HepG2 (cell line): ENCODE data around the gene SERPINF2. TPM values are rescaled to one million over a fixed set of nuclear protein-coding genes. Genes with fewer than 3 reads are reported as not detected.

Experiments used
- ATF2 ChIP-seq: sonication (generic); formaldehyde crosslinking; IDR thresholded peaks from 2 replicates; pipeline ENCODE4 v1.4.0; 2020; ENCODE audit warnings: missing genetic modification reagents
- FOXA3 ChIP-seq: IDR thresholded peaks from 2 replicates; pipeline ENCODE4 v1.6.1; 2016; ENCODE audit warnings: missing genetic modification reagents, missing compliant biosample characterization
- HNF1A ChIP-seq, 2 experiments: sonication (generic) in 1 of 2; formaldehyde crosslinking in 1 of 2; IDR thresholded peaks; 2 replicates each; pipeline versions ENCODE4 v1.4.0 to v1.6.1; 2016 to 2020; ENCODE audit warnings: borderline replicate concordance in 1 of 2, low read depth in 1 of 2, mild to moderate bottlenecking in 1 of 2, missing genetic modification reagents in 1 of 2
- IRX3 ChIP-seq: sonication (generic); formaldehyde crosslinking; IDR thresholded peaks from 2 replicates; pipeline ENCODE4 v1.8.1; 2023; ENCODE audit warnings: mild to moderate bottlenecking, low read depth, missing genetic modification reagents, borderline replicate concordance
- KDM1A ChIP-seq: IDR thresholded peaks from 2 replicates; pipeline ENCODE4 v1.6.1; 2016; ENCODE audit warnings: missing compliant biosample characterization
- MTF2 ChIP-seq: sonication (generic); formaldehyde crosslinking; IDR thresholded peaks from 2 replicates; pipeline ENCODE4 v1.5.0; 2020; ENCODE audit warnings: missing genetic modification reagents, borderline replicate concordance
- MZF1 ChIP-seq: sonication (generic); formaldehyde crosslinking; IDR thresholded peaks from 2 replicates; pipeline ENCODE4 v1.8.1; 2023; ENCODE audit warnings: mild to moderate bottlenecking, missing genetic modification reagents, borderline replicate concordance
- RFX1 ChIP-seq: fragments of 450-650 bp; IDR thresholded peaks from 2 replicates; pipeline ENCODE4 v1.6.1; 2017
- SIN3B ChIP-seq: fragments of 150-350 bp; IDR thresholded peaks from 2 replicates; pipeline ENCODE4 v1.6.1; 2014; ENCODE audit warnings: low read length
- SNRNP70 ChIP-seq: fragments of 200-400 bp; formaldehyde crosslinking; IDR thresholded peaks from 2 replicates; pipeline ENCODE4 v1.6.1; 2017; ENCODE audit warnings: mild to moderate bottlenecking, low read depth, low read length, moderate library complexity
- ZBTB20 ChIP-seq: sonication (generic); formaldehyde crosslinking; IDR thresholded peaks from 2 replicates; pipeline ENCODE4 v1.8.1; 2023; ENCODE audit warnings: missing genetic modification reagents, low read depth, mild to moderate bottlenecking, borderline replicate concordance
- ZBTB7B ChIP-seq: sonication (generic); formaldehyde crosslinking; IDR thresholded peaks from 2 replicates; pipeline ENCODE4 v1.4.0; 2020; ENCODE audit warnings: missing genetic modification reagents
- ZNF513 ChIP-seq: sonication (generic); formaldehyde crosslinking; conservative IDR thresholded peaks from 2 replicates; pipeline ENCODE4 v1.5.0; 2020; ENCODE audit warnings: missing genetic modification reagents
- ZNF550 ChIP-seq: sonication (generic); formaldehyde crosslinking; IDR thresholded peaks from 2 replicates; pipeline ENCODE4 v1.4.0; 2020; ENCODE audit warnings: mild to moderate bottlenecking, missing genetic modification reagents, borderline replicate concordance
- ZNF556 ChIP-seq: sonication (generic); formaldehyde crosslinking; IDR thresholded peaks from 2 replicates; pipeline ENCODE4 v1.4.0; 2020; ENCODE audit warnings: mild to moderate bottlenecking, missing genetic modification reagents, borderline replicate concordance
- polyA plus RNA-seq, 8 experiments: library from polyadenylated mRNA; depleted of rRNA in 3 of 8; stranded (reverse) in 7 of 8; unstranded in 1 of 8; fragments of >200 nt; fragmentation: Illumina TruSeq in 4 of 8; extraction: Trizol in 4 of 8; gene quantifications; 2 replicates each; pipeline versions ENCODE4 v1.2.1 to v1.2.3, GENCODE V29; 2011 to 2016; ENCODE audit warnings: low read depth in 4 of 8, missing spikeins in 1 of 8, mixed read lengths in 1 of 8; ENCODE audit not compliant: insufficient read depth in 1 of 8
- total RNA-seq, 5 experiments: library from RNA; depleted of rRNA; stranded (reverse); fragments of >200 nt; fragmentation: Illumina TruSeq; extraction: Trizol; gene quantifications; 2 replicates each; pipeline ENCODE4 v1.2.3, GENCODE V29; 2016; ENCODE audit warnings: low read depth in 1 of 5
- TF ChIP-seq, protein P1 (sequence below): sonication (generic); formaldehyde crosslinking; IDR thresholded peaks from 2 replicates; pipeline ENCODE4 v1.8.0; 2022; ENCODE audit warnings: missing genetic modification reagents, mild to moderate bottlenecking, borderline replicate concordance
- TF ChIP-seq, protein P2 (sequence below): sonication (generic); formaldehyde crosslinking; conservative IDR thresholded peaks from 2 replicates; pipeline ENCODE4 v1.8.0; 2022; ENCODE audit warnings: missing genetic modification reagents

The SERPINF2 gene
- total and polyA plus RNA-seq, 2 of the 13 experiments (the other 11 are each of a cell fraction or from before 2014, with no cell fraction given) = 309 to 548 TPM

- no peak for TF ChIP-seq IRX3
- TF ChIP-seq, protein P1, sequence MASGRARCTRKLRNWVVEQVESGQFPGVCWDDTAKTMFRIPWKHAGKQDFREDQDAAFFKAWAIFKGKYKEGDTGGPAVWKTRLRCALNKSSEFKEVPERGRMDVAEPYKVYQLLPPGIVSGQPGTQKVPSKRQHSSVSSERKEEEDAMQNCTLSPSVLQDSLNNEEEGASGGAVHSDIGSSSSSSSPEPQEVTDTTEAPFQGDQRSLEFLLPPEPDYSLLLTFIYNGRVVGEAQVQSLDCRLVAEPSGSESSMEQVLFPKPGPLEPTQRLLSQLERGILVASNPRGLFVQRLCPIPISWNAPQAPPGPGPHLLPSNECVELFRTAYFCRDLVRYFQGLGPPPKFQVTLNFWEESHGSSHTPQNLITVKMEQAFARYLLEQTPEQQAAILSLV (CRISPR knock-in tag) = no peak
- peak; percentile 13; the same call in 1 of the 2 replicates for TF ChIP-seq KDM1A (CRISPR knock-in tag)
- no peak for TF ChIP-seq ZNF513 (CRISPR knock-in tag)
- no peak for TF ChIP-seq MZF1 (CRISPR knock-in tag)
- 0 out of 2 replicates have a peak, but pooled peaks have one; percentile 27 for TF ChIP-seq HNF1A (IDR thresholded peaks at IDR 0.05; ENCODE audit: low read depth)
- peak; percentile 59; the same call in 1 of the 2 replicates for TF ChIP-seq HNF1A (CRISPR knock-in tag; IDR thresholded peaks at IDR 0.05; ENCODE audit: borderline replicate concordance)
- peak; percentile 98 for TF ChIP-seq FOXA3
- TF ChIP-seq SIN3B = no peak
- peak; percentile 67; the same call in 1 of the 2 replicates for TF ChIP-seq ATF2 (CRISPR knock-in tag)
- TF ChIP-seq, protein P2, sequence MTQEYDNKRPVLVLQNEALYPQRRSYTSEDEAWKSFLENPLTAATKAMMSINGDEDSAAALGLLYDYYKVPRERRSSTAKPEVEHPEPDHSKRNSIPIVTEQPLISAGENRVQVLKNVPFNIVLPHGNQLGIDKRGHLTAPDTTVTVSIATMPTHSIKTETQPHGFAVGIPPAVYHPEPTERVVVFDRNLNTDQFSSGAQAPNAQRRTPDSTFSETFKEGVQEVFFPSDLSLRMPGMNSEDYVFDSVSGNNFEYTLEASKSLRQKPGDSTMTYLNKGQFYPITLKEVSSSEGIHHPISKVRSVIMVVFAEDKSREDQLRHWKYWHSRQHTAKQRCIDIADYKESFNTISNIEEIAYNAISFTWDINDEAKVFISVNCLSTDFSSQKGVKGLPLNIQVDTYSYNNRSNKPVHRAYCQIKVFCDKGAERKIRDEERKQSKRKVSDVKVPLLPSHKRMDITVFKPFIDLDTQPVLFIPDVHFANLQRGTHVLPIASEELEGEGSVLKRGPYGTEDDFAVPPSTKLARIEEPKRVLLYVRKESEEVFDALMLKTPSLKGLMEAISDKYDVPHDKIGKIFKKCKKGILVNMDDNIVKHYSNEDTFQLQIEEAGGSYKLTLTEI = no peak
- no peak for TF ChIP-seq ZNF556 (CRISPR knock-in tag)
- TF ChIP-seq ZNF550 (CRISPR knock-in tag) = no peak
- TF ChIP-seq SNRNP70 = no peak
- TF ChIP-seq MTF2 = no peak
- no peak for TF ChIP-seq ZBTB20 (CRISPR knock-in tag)
- peak; percentile 95 for TF ChIP-seq ZBTB7B
- TF ChIP-seq RFX1 = no peak
These were observed 27.3 kb downstream of the SERPINF2 start (continued) for GRCh38 chr17:1769822-1770477.
